ENCODE results near the gene TCEANC2.

GRCh38 chr1:54139711-54140110 lies 86.3 kb downstream of the TCEANC2 start:
- no peak for TF ChIP-seq EZH2 (IDR thresholded peaks at IDR 0.05)
- no peak for TF ChIP-seq POLR2AphosphoS5 (IDR thresholded peaks at IDR 0.05; ENCODE audit: borderline replicate concordance, low read depth, low read length)
